GM21825 (cell line): ENCODE measurements around the gene ACP4.
"Not testable (repeated sequence)": the region's sequence is repeated elsewhere in the genome, so short reads cannot be mapped to it uniquely, and the experiment has no call there.

ENCODE experiments used
- ATAC-seq: cut with Tn5 transposase; IDR thresholded peaks from one replicate; pipeline ENCODE4 v1.9.1; 2021; ENCODE audit warnings: mild to moderate bottlenecking, moderate library complexity; ENCODE audit not compliant: unreplicated experiment

The ACP4 gene

DNA sequence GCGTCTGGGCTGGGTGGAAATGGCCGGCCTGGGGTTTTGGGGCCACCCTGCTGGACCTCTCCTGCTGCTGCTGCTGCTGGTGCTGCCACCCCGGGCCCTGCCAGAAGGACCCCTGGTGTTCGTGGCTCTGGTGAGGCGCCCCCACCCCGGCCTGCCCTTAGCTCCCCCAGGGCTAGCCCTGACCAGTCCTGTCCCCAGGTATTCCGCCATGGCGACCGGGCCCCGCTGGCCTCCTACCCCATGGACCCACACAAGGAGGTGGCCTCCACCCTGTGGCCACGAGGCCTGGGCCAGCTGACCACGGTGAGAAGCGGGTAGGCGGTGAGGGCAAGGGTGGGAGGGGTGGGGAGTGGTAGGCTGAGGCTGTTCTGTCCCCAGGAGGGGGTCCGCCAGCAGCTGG is at the start of gene ACP4:
Gene ACP4, plus strand, starts transcription at position 20 of the 400 bp plus-strand sequence. Its CDS starts 0 bp downstream, at position 20.
- ATAC-seq: no peak

DNA sequence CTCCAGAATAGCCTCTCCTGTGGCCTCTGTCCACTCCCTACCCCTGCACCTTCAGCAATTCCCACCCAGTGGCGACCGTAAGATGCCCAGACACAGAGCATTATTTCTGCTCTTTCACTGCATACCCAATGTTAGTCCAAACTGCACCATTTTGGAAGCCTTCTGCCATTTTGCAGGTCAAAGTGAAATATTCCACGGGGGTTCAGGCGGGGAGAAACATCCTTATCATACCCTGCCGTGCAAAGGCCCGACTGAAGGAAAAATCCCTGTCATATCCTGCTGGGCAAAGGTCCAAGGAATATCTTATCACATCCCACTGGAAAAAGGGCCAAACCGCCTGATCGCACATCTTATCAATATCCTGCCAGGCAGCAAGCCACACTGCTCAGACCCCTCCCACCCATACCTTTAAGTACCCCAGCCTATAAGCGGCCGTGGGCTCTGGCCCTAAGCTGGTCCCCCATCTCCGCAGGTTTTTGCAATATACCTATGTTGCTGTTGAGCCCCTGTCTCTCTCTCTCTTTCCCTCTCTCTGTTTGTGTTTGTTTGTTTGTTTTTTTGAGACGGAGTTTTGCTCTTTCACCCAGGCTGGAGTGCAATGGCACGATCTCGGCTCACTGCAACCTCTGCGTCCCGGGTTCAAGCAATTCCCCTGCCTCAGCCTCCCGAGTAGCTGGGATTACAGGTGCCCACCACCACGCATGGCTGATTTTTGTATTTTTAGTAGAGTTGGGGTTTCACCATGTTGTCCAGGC is 48.9 kb upstream of the ACP4 start:
- ATAC-seq: no peak

DNA sequence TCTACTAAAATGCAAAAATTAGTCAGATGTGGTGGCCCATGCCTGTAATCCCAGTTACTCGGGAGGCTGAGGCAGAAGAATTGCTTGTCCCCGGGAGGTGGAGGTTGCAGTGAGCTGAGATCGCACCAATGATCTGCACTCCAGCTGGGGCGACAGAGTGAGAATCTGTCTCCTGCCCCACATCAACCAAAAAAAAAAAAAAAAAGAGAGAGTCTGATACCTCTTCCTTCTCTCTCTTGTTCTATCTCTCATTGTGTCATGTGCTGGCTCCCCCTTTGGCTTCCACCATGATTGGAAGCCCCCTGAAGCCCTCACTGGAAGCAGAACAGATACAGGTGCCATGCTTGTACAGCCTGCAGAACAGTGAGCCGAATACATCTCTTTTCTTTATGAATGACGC is 46.7 kb upstream of the ACP4 start:
- no peak for ATAC-seq

GRCh38 chr19:50745221-50745620 is 45.0 kb upstream of the ACP4 start:
- ATAC-seq: no peak

DNA sequence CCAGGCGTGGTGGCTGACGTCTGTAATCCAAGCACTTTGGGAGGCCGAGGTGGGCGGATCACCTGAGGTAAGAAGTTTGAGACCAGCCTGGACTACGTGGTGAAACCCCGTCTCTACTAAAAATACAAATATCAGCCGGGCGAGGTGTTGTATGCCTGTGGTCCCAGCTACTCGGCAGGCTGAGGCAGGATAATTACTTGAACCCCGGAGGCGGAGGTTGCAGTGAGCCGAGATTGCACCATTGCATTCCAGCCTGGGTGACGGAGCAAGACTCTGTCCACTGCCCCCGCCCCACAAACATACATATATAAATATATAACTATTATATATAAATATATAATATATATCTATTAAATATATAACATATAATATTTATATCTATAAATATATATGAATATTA is 43.1 kb upstream of the ACP4 start:
- ATAC-seq: not testable (repeated sequence)

DNA sequence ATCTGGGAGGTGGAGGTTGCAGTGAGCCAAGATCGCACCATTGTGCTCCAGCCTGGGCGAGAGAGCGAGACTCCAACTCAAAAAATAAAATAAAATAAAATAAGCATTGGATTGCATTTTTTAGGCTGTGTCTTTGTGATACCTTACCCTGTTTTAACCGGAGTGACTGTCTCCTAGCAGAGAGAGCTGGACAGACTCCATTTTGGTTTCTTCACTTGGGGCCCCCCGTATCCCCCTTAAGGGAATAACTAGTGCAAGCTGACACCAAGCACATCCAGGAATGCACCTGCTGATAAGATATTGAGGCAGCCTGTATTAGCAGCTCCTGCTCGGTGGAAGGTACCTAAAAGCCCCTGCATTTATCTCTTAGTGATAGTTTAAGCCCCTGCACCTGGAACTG is 40.7 kb upstream of the ACP4 start:
- no peak for ATAC-seq

DNA sequence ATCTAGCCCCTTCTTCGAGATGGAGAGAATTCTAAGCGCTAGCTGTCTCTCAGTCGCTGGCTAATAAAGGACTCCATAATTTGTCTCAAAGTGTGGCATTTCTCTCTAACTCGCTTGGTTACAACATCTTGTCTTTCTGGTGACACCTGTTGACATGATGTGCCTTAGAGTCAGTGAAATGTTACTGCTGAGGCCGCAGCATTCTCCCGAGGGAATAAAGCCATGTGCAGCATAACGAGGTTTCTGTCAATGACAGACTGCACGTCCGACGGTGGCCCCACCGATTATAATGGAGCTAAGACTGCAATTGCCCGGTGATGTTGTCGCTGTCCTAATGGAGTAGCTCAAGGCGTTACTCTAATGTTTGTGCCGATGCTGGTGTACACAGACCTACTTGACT is 40.2 kb upstream of the ACP4 start:
- ATAC-seq: no peak

DNA sequence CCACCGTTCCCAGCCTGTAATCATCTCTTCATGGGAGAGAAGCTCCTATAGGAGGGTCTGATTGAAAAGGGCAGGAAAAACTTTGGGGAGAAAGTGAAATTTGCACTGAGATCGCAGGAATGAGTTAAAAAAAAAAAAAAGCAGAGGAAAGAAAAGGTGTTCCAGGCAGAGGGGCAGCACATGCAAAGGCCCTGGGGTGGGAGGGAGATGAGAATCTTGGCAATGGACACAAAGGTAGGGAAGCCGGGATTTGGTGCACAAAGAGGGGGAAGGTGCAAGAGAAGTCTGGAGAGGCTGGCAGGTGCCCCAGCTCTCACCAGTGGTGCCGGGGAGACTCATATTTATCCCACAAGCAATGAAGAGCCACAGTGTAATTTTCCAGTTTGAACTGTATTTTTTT is 36.3 kb upstream of the ACP4 start:
- ATAC-seq: no peak

DNA sequence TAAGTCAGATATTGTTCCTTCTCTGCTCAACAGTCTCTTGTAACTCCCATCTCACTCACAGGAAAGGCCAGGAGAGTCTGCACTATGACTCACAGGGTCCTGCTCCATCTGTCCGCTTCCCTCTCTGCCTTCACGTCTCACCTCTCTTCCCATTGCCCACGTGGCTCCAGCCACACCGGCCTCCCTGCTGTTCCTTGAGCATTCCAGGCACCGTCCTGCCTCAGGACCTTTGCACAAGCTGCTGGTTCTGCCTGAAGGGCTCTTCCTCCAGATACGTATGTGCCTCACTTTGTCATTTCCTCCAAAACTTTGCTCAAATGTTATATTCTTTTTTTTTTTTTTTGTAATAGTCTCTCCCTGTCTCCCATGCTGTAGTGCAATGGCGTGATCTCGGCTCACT is 34.0 kb upstream of the ACP4 start:
- not testable (repeated sequence) for ATAC-seq

- ATAC-seq: not testable (repeated sequence)
These were observed 32.6 kb upstream of the ACP4 start for GRCh38 chr19:50757624-50758023.

GRCh38 chr19:50759076-50759475 is 31.1 kb upstream of the ACP4 start:
- not testable (repeated sequence) for ATAC-seq

- ATAC-seq: no peak
These were observed 30.3 kb upstream of the ACP4 start for GRCh38 chr19:50759886-50760285.

GRCh38 chr19:50761501-50761900 is 28.7 kb upstream of the ACP4 start:
- not testable (repeated sequence) for ATAC-seq

DNA sequence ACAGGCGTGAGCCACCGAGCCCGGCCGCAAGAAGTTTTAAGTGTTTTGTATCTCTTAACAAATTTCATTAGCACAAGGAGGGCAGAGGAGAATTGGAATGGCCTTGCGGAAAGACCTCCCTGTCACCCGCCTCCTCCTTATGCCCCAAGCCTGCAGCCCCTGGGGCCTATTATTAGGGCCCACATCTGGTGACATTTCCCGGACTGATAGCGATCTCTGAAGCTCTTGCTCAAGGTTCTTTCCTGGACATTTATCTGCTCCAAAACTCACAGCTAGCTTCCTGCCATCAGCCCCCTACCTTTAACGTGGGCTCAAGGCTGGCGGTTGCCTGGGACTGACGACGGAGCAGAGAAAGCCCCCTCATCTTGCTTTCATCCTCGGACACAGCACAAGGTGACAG is 26.7 kb upstream of the ACP4 start:
- not testable (repeated sequence) for ATAC-seq

DNA sequence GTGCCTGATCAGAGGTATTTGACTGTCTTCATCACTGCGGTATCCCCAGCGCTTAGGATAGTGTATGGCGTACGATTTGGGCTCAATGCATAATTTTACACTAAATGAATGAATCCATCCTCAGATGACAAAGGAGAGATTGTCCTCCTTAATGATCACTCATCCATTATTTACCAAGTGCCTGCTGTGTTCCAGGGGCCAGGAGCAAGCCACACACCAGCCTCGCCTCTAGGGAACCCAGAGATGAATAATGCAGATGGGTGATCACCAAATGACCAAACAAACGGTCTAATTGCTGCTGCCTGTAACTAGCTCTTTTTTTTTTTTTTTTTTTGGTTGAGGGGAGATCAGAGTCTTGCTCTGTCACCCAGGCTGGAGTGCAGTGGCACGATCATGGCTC is 25.8 kb upstream of the ACP4 start:
- no peak for ATAC-seq

DNA sequence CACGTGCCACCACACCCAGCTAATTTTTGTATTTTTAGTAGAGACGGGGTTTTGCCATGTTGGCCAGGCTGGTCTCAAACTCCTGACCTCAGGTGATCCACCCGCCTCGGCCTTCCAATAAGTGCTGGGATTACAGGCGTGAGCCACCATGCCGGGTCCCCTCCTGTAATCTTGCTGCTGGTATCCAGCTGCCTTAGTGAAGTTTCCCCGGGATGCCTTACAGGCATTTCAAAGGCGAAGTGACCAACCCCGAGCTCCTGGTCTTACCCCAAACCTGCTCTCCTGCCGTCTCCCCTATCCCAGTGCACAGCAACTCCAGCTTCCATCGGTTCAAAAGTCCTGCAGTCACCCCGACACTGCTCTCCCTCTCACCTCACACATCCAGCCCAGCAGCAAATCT is 23.5 kb upstream of the ACP4 start:
- not testable (repeated sequence) for ATAC-seq

GRCh38 chr19:50767263-50767662 is 23.0 kb upstream of the ACP4 start:
- ATAC-seq: not testable (repeated sequence)

DNA sequence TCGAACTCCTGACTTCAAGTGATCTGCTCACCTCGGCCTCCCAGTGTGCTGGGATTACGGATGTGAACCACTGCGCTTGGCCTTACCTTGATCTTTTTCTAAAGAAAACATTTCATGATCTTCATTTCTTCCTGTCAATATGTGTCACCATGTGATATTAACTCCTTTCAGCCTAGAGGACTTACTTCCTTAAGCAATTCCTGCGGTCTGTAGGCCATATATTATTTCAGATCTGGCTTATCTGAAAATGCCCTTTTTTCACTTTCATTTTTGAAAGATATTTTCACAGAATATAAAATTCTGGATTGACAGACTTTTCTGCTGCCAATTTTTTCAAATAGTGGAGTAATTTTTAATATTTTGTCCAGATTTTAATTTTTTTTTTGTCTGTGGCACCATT is 21.9 kb upstream of the ACP4 start:
- ATAC-seq: no peak

GRCh38 chr19:50770164-50770563 is 20.1 kb upstream of the ACP4 start, which contains the start of gene GPR32:
GPR32 (plus strand) TSS chr19:50770464; CDS start chr19:50770601, 137 bp downstream.
- ATAC-seq: not testable (repeated sequence)

- ATAC-seq: no peak
These were observed 19.3 kb upstream of the ACP4 start for GRCh38 chr19:50770888-50771287.

DNA sequence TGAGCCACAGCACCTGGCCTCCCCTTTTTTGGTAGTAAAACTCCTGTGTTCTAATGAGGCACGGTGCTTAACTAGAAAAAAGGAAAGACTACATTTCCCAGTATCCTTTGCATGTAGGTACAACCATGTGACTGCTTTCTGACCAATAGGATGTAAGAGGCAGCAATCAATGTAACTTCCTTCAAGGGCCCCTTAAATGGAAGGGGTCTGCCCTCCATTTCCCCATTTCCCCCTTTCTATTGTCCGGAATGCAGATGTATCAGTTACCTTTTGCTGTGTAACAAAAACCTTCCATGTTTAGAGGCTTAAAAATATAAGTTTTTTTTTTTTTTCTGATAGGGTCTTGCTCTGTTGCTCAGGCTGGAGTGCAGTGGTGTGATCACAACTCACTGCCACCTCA is 17.7 kb upstream of the ACP4 start:
- no peak for ATAC-seq

DNA sequence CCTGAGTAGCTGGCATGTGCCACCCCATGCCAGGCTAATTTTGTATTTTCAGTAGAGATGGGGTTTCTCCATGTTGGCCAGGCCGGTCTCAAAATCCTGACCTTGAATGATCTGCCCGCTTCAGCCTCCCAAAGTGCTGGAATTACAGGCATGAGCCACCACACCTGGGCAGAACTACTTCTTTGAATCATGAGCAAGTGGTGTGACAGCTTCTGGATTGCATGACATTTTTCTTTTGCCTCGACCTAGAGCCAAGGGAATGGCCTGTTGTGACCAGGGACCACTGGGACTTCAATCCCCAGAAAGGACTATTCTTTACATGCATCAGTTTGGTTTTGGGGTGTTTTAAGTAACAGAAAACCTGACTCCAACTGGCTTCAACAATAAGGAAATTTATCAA is 17.3 kb upstream of the ACP4 start:
- ATAC-seq: not testable (repeated sequence)

DNA sequence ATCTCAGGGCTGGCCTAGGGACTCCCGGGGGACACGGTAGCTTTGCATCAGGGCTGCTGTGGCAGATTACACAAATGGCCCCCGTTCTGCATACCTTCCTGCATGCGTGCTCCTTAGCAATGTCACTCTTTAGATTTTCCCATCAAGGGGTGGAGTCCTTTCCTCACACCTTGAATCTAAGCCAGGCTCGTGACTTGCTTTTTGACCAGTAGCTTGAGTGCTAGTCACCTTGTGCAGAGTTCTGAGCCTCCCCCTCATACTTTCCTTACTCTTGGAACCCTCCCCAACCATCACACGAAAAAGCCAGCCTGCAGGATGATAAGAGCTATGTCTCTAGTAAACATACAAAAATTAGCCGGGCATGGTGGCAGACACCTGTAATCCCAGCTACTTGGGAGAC is 16.8 kb upstream of the ACP4 start:
- ATAC-seq: not testable (repeated sequence)
